ENCODE results near the gene AKR1C8.
"Not testable (repeated sequence)": the region's sequence is repeated elsewhere in the genome, so short reads cannot be mapped to it uniquely, and the experiment has no call there.

The AKR1C8 gene

DNA sequence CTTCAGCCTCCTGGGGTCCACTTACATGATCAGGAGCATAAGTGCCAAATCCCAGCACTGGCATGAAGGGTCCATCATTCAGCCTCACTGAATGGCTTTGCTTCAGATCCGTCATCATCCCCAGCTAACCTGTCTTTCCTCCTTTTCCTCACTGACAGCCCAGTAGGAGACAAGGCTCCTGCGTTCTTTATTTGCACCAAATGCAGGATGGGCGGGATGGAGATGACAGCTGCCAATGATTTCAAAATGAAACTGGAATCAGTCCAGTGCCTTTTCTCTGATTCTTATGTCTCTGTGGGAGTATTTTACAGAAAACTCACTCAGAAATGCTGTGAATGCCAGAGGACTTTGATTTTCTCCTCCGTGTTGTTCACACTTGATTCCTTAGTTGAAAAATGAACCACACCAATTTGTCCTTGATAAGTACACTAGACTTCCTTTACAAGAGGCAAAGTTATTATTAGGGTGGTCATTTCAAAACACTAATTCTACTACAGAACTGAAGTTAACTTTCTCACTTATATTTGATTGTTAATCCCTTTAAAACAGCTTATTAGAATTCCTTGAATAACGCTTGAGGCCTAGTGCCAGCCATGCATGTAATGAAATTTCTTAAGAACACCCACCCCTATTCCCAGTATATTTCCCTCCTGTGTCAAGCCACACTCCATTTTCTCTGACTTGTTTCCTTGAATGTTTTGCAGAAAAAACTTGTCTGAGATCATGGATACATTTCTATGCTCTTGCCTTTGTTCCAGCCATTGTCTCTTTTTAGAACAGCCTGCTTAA is at the start of gene AKR1C8:
Gene AKR1C8 (minus strand): TSS at position 164 of the 789 bp plus-strand sequence. CDS start 46 bp downstream, at position 118.
- no peaks in the 10 kb centered on the region for H3K27me3 ChIP-seq (ENCODE audit: control insufficient read depth, insufficient read depth, low read length)
- no CpG with 5 or more reads among the region's 5 CpGs for WGBS (ENCODE audit: insufficient coverage, insufficient read length)
- H3K4me3 ChIP-seq (ENCODE audit: low read length): no peak within 1 kb of the TSS
- no peak within 1 kb of the TSS for H3K27ac ChIP-seq (ENCODE audit: low read length)
- no peaks in the 10 kb centered on the region for H3K9me3 ChIP-seq (ENCODE audit: control insufficient read depth, insufficient read depth, low read length)
- H3K36me3 ChIP-seq (ENCODE audit: control insufficient read depth, insufficient read depth, low read length): no peaks in the 10 kb centered on the region
- no peaks in the 10 kb centered on the region for H3K4me1 ChIP-seq (ENCODE audit: control insufficient read depth, insufficient read depth, low read length)
- no peak for DNase-seq (ENCODE audit: low read depth, low spot score)

DNA sequence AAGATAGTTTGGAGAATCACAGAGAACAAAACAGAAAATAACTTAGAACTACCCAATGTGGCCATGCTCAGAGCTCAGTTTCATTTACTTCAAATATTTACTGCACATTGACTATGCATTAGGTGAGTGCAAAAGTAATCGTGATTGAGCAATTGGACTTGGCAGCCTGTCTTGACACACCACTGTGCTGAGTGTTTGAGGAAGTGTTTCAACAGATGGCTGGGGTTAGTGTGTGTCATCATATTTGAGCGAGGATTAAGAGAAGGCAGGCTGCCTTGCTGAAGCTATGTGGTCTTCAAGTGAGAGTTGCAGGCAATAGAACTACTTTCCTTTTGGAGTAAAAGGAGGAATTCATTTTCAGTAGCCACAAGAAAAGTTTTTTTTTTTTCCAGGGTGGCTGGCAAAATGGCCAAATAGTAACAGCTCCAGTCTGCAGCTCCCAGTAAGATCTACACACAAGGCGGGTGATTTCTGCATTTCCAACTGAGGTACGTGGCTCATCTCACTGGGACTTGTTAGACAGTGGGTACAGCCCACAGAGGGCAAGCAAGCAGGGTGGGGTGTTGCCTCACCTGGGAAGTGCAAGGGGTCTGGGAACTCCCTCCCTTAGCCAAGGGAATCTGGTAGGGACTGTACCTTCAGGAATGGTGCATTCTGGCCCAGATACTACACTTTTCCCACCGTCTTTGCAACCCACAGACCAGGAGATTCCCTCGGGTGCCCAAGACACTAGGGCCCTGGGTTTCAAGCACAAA is 49.3 kb upstream of the AKR1C8 start:
- Histone ChIP-seq H3K27me3 (ENCODE audit: control insufficient read depth, insufficient read depth, low read length) (no peaks in the 10 kb centered on the region), H3K27ac (ENCODE audit: low read length) (no peak overlapping the region), H3K9me3 (ENCODE audit: control insufficient read depth, insufficient read depth, low read length) (no peaks in the 10 kb centered on the region), H3K36me3 (ENCODE audit: control insufficient read depth, insufficient read depth, low read length) (no peaks in the 10 kb centered on the region), H3K4me1 (ENCODE audit: control insufficient read depth, insufficient read depth, low read length) (no peaks in the 10 kb centered on the region), H3K4me3 (ENCODE audit: low read length) (no peak overlapping the region)
- WGBS (ENCODE audit: insufficient coverage, insufficient read length): no CpG with 5 or more reads among the region's 6 CpGs
- DNase-seq (ENCODE audit: low read depth, low spot score): no peak

DNA sequence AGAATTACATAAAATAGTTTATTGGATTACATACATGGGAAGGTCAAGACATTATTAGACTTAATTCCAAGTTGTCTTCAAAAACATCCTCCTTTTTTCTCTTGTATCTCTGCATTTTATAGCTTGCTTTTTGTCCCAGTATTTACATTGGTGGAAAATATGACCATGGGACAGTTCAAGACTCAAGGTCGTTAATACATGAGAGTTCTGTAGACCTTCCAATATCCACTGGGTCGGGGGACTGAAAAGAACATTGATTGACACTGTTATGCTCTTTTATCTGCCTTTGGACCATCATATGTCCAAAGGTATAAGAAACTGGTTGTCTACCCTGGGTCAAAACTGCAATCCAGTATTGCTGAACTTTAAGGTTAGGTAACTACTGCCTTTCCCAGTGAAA is 48.4 kb upstream of the AKR1C8 start:
- Histone ChIP-seq H3K27me3 (ENCODE audit: control insufficient read depth, insufficient read depth, low read length) (no peaks in the 10 kb centered on the region), H3K4me3 (ENCODE audit: low read length) (no peak overlapping the region), H3K36me3 (ENCODE audit: control insufficient read depth, insufficient read depth, low read length) (no peaks in the 10 kb centered on the region), H3K4me1 (ENCODE audit: control insufficient read depth, insufficient read depth, low read length) (no peaks in the 10 kb centered on the region), H3K9me3 (ENCODE audit: control insufficient read depth, insufficient read depth, low read length) (no peaks in the 10 kb centered on the region), H3K27ac (ENCODE audit: low read length) (no peak overlapping the region)
- no CpG with 5 or more reads among the region's 2 CpGs for WGBS (ENCODE audit: insufficient coverage, insufficient read length)
- no peak for DNase-seq (ENCODE audit: low read depth, low spot score)

DNA sequence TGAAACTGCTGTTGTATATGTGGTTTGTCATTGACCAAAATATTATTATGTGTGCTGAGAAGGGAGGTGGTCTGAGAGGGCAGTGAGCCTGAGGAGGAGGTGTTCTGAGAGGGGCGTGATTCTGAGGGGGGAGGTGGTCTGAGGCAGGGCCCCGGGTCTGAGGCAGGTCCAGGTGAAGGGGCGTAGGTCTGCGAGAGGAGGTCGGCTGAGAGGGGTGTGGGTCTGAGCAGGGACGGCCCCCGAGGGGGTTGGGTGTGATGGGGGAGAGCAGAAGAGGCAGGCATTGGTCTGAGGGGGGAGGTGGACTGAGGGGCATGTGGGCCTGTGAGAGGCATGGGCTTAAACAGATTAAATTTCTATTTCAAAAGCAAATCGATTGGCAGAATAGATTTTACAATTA is 44.1 kb upstream of the AKR1C8 start:
- no peak for DNase-seq (ENCODE audit: low read depth, low spot score)
- no peaks in the 10 kb centered on the region for H3K36me3 ChIP-seq (ENCODE audit: control insufficient read depth, insufficient read depth, low read length)
- H3K4me1 ChIP-seq (ENCODE audit: control insufficient read depth, insufficient read depth, low read length): no peaks in the 10 kb centered on the region
- H3K27me3 ChIP-seq (ENCODE audit: control insufficient read depth, insufficient read depth, low read length): no peaks in the 10 kb centered on the region
- H3K27ac ChIP-seq (ENCODE audit: low read length): no peak overlapping the region
- H3K9me3 ChIP-seq (ENCODE audit: control insufficient read depth, insufficient read depth, low read length): no peaks in the 10 kb centered on the region
- H3K4me3 ChIP-seq (ENCODE audit: low read length): no peak overlapping the region
- WGBS (ENCODE audit: insufficient coverage, insufficient read length): no CpG with 5 or more reads among the region's 8 CpGs

DNA sequence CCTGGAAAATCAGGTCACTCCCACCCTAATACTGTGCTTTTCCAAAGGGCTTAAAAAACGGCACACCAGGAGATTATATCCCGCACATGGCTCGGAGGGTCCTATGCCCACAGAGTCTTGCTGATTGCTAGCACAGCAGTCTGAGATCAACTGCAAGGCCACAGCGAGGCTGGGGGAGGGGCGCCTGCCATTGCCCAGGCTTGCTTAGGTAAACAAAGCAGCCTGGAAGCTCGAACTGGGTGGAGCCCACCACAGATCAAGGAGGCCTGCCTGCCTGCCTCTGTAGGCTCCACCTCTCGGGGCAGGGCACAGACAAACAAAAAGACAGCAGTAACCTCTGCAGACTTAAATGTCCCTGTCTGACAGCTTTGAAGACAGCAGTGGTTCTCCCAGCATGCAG is 38.0 kb upstream of the AKR1C8 start:
- not testable (repeated sequence) for H3K4me3 ChIP-seq (ENCODE audit: low read length); H3K27ac ChIP-seq (ENCODE audit: low read length); H3K9me3 ChIP-seq (ENCODE audit: control insufficient read depth, insufficient read depth, low read length); H3K36me3 ChIP-seq (ENCODE audit: control insufficient read depth, insufficient read depth, low read length); DNase-seq (ENCODE audit: low read depth, low spot score); H3K27me3 ChIP-seq (ENCODE audit: control insufficient read depth, insufficient read depth, low read length); H3K4me1 ChIP-seq (ENCODE audit: control insufficient read depth, insufficient read depth, low read length)
- WGBS (ENCODE audit: insufficient coverage, insufficient read length): no CpG with 5 or more reads among the region's 7 CpGs

DNA sequence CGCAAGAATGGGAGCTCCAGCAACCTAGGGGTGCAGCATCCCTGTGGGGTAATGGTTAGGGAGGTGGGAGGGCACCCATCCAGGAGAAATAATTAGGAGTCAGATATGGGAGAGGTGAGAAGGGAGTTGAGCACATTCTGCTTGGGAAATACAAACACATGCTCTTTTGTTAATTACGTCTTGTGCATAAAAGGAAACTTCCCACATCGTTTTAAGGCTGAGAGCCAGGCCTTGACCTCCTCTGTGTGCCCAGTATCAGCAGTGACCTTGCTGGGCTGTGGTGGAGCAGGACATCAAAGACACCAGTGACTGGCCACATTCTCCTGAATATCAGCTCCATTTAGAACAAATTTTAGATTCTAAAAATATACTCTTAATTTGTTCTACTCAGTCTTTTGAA is 34.3 kb upstream of the AKR1C8 start:
- no peak overlapping the region for H3K4me3 ChIP-seq (ENCODE audit: low read length)
- DNase-seq (ENCODE audit: low read depth, low spot score): no peak
- no peaks in the 10 kb centered on the region for H3K36me3 ChIP-seq (ENCODE audit: control insufficient read depth, insufficient read depth, low read length)
- no peak overlapping the region for H3K27ac ChIP-seq (ENCODE audit: low read length)
- no peaks in the 10 kb centered on the region for H3K27me3 ChIP-seq (ENCODE audit: control insufficient read depth, insufficient read depth, low read length)
- WGBS (ENCODE audit: insufficient coverage, insufficient read length): no CpG with 5 or more reads among the region's 3 CpGs
- H3K9me3 ChIP-seq (ENCODE audit: control insufficient read depth, insufficient read depth, low read length): no peaks in the 10 kb centered on the region; the same call in 1 of the 2 replicates
- H3K4me1 ChIP-seq (ENCODE audit: control insufficient read depth, insufficient read depth, low read length): no peaks in the 10 kb centered on the region

DNA sequence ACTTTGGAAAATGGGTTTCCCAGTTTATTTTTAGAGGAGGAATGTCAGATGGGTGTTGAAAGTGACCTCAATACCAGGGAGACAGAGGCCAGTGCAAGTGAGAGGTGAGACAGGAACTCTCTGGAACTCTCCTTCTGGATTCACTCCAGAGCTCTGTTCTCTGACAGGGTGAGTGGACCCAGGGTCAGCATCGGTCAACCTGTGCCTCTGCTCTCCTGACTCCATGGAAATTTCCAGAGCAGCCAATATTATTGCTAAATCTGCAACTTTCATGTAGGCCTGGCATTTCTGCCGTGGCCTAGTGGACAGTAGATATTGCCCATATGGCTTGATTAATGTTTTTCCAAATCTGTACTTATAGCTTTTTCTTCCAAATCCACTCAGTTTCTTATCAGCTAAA is 31.9 kb upstream of the AKR1C8 start:
- Histone ChIP-seq H3K27me3 (ENCODE audit: control insufficient read depth, insufficient read depth, low read length) (no peaks in the 10 kb centered on the region), H3K36me3 (ENCODE audit: control insufficient read depth, insufficient read depth, low read length) (no peaks in the 10 kb centered on the region), H3K4me1 (ENCODE audit: control insufficient read depth, insufficient read depth, low read length) (no peaks in the 10 kb centered on the region), H3K4me3 (ENCODE audit: low read length) (no peak overlapping the region), H3K27ac (ENCODE audit: low read length) (no peak overlapping the region), H3K9me3 (ENCODE audit: control insufficient read depth, insufficient read depth, low read length) (no peaks in the 10 kb centered on the region)
- no CpG with 5 or more reads among the region's 2 CpGs for WGBS (ENCODE audit: insufficient coverage, insufficient read length)
- DNase-seq (ENCODE audit: low read depth, low spot score): no peak

DNA sequence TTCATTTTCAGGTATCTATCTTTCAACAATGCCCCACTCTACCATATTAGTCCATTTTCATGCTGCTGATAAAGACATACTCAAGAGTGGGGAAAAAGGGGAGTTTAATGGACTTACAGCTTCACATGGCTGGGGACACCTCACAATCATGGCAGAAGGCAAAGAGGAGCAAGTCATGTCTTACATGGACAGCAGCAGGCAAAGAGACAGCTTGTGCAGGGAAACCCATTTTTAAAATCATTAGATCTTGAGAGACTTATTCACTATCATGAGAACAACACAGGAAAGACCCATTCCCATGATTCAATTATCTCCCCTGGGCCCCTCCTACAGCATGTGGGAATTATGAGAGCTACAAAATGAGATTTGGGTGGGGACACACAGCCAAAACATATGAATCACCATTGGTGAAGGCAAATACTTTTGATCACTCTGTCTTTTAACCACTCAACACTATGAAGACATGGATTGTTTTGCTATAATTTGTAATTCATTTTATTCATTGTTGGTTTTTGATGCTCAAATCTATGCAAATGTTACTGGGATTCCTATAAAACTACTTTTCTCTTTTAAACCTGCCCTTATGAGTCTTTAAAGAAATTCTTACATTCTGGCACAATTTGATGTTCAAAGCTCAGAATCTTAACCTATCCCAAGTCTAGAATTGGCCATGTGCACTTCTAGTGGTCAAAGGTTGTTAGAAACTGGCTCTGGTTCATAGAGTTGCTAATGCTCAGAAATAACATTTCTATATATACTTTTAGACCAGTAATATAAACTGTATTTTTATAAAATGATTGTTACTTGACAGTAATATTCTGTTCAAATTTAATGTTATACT is 27.0 kb upstream of the AKR1C8 start:
- Histone ChIP-seq H3K9me3 (ENCODE audit: control insufficient read depth, insufficient read depth, low read length) (no peaks in the 10 kb centered on the region), H3K36me3 (ENCODE audit: control insufficient read depth, insufficient read depth, low read length) (no peaks in the 10 kb centered on the region), H3K4me3 (ENCODE audit: low read length) (no peak overlapping the region), H3K27ac (ENCODE audit: low read length) (no peak overlapping the region), H3K4me1 (ENCODE audit: control insufficient read depth, insufficient read depth, low read length) (no peaks in the 10 kb centered on the region), H3K27me3 (ENCODE audit: control insufficient read depth, insufficient read depth, low read length) (no peaks in the 10 kb centered on the region)
- DNase-seq (ENCODE audit: low read depth, low spot score): no peak

DNA sequence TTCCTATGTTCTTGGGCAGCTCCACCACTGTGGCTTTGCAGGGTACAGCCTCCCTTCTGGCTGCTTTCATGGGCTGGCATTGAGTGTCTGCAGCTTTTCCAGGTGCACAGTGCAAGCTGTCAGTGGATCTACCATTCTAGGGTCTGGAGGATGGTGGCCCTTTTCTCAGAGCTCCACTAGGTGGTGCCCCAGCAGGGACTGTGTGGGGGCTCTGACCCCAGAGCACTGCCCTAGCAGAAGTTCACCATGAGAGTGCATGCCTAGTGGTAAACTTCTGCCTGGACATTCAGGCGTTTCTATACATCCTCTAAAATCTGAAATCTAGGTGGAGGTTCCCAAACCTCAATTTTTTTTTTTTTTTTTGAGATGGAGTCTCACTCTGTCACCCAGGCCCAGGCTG is 25.3 kb upstream of the AKR1C8 start:
- no CpG with 5 or more reads among the region's 1 CpG for WGBS (ENCODE audit: insufficient coverage, insufficient read length)
- H3K36me3 ChIP-seq (ENCODE audit: control insufficient read depth, insufficient read depth, low read length); H3K27ac ChIP-seq (ENCODE audit: low read length); H3K4me3 ChIP-seq (ENCODE audit: low read length); H3K4me1 ChIP-seq (ENCODE audit: control insufficient read depth, insufficient read depth, low read length); H3K27me3 ChIP-seq (ENCODE audit: control insufficient read depth, insufficient read depth, low read length); DNase-seq (ENCODE audit: low read depth, low spot score); H3K9me3 ChIP-seq (ENCODE audit: control insufficient read depth, insufficient read depth, low read length): not testable (repeated sequence)

DNA sequence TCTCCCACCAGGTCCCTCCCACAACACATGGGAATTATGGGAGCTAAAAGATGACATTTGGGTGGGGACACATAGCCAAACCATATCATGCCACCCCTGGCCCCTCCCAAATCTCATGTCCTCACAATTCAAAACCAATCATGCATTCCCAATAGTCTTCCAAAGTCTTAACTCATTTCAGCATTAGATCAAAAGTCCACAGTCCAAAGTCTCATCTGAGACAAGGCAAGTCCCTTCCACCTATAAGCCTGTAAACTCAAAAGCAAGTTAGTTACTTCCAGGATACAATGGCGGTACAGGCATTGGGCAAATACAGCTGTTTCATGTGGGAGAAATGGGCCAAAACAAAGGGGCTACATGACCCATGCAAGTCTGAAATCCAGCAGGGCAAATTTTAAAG is 24.8 kb upstream of the AKR1C8 start:
- DNase-seq (ENCODE audit: low read depth, low spot score); H3K36me3 ChIP-seq (ENCODE audit: control insufficient read depth, insufficient read depth, low read length): not testable (repeated sequence)
- no CpG with 5 or more reads among the region's 1 CpG for WGBS (ENCODE audit: insufficient coverage, insufficient read length)

More for the DNA sequence above, 24.8 kb upstream of the AKR1C8 start:
- not testable (repeated sequence) for H3K9me3 ChIP-seq (ENCODE audit: control insufficient read depth, insufficient read depth, low read length); H3K4me1 ChIP-seq (ENCODE audit: control insufficient read depth, insufficient read depth, low read length); H3K27ac ChIP-seq (ENCODE audit: low read length); H3K27me3 ChIP-seq (ENCODE audit: control insufficient read depth, insufficient read depth, low read length); H3K4me3 ChIP-seq (ENCODE audit: low read length)
